Measurements from ENCODE around the gene SORD.

SORD gene

DNA sequence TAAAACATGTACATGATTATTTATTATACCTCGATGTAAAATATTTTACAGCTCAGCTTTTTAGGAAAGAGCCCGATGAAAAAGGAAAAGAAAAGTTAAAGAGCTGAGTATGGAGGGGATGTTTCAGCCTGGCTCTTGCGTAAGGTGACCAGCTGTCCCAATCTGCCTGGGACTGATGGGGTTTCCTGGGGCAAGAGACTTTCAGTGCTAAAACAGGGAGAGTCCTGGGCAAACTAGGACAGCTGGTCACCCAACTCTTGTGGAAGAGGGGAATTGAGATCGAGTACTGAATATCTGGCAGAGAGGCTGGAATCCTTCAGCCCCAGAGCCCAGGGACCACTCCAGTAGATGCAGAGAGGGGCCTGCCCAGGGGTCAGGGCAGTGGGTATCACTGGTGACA, 70.0 kb downstream of the SORD start:
- TF ChIP-seq, protein P1, sequence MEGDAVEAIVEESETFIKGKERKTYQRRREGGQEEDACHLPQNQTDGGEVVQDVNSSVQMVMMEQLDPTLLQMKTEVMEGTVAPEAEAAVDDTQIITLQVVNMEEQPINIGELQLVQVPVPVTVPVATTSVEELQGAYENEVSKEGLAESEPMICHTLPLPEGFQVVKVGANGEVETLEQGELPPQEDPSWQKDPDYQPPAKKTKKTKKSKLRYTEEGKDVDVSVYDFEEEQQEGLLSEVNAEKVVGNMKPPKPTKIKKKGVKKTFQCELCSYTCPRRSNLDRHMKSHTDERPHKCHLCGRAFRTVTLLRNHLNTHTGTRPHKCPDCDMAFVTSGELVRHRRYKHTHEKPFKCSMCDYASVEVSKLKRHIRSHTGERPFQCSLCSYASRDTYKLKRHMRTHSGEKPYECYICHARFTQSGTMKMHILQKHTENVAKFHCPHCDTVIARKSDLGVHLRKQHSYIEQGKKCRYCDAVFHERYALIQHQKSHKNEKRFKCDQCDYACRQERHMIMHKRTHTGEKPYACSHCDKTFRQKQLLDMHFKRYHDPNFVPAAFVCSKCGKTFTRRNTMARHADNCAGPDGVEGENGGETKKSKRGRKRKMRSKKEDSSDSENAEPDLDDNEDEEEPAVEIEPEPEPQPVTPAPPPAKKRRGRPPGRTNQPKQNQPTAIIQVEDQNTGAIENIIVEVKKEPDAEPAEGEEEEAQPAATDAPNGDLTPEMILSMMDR (conservative IDR thresholded peaks at IDR 0.05), result no peak
- H3K27ac ChIP-seq, result no peak overlapping the region

DNA sequence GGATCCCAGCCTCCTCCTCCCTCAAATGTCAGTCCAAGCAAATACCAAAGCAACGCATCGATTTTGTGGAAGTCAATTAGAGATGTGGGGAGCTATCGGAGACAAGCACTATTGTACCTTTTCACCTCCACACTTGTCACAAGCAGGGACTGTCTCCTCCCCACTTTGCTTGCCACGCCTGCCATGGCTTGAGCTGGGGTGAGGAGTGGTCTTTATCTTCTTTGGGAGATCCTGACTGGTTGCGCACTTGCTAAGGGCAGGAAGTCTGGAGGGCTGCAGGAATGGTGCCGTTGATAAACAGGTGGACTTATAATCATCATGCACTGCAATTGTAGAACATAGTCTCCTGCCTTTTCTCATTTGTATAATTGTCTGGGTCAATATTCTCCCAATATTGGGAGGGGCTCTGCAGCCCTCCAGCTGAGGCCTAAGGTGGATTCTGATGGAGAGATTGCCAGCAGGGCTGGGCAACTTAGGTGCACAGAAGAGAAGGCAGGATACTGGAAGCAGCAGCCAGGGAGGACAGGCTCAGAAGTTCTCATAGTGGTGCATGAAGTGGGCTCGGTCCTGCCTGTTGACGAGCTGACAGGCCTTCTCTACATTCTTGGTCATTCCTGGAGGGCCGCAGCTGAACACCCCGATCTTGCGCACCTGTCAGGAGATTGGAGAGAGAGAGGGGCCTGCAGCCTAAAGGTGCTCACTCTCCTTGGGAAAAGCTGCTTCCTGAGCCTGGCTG, 70.8 kb downstream of the SORD start:
- no peak overlapping the region for H3K27ac ChIP-seq
- TF ChIP-seq, protein P1 (conservative IDR thresholded peaks at IDR 0.05), result no peak

DNA sequence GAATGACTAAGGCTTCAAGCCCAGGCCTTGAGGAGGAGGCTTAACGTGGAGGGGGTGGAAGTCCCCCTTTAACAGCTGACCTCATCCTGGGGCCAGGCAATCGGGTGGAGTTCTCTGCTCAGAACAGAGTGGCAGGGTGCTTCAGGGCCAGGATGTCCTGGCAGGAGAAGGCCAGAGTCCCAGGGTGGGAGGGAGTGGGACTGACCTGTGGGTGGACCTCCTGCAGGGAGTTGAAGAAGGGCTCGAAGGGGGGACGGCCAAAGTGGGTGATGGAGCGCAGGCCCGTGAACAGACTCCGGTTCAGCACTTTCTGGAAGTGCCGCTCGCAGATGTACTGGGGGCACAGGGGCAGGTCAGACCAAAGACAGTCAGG, 71.3 kb downstream of the SORD start:
- TF ChIP-seq, protein P1 (conservative IDR thresholded peaks at IDR 0.05), result no peak
- H3K27ac ChIP-seq, result no peak overlapping the region

DNA sequence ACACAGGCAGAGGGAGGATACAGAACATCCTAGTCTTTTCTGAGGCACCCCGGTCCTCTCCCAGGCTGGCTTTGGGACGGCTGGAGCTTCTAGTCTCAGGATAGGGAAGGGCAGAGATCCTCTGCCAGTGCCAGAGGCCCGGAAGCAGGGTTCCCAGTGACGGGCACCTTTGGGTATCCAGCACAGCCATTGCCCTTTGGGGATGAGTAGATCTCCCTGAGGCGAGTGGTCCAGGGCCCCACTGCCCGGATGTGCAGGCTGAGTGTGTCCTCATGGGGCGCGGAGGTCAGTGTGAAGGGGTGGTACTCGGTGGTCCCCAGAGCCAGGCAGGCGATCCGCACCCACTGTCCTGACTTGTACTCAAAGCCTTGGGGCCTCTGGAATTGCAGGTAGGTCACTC, 72.7 kb downstream of the SORD start:
- H3K27ac ChIP-seq, result no peak overlapping the region
- TF ChIP-seq, protein P1 (conservative IDR thresholded peaks at IDR 0.05), result no peak

DNA sequence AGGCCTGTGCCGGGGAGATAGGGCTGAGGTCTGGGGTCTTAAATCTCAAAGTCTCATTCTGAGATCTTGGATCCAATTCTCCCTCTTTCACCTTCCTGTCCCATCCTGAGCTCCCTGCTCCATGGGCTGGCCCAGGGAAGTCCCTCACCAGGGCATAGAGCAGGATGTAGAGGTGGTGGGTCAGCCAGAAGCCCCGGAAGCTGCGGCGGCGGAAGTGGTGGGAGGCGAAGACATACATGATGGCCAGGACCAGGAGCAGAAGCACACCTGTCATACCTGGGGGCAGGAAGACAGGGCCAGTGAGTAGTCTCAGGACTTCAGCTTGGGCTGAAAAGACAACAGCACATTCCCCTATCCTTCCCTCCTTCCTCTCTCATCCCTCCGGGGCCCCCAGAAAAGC, 74.5 kb downstream of the SORD start:
- TF ChIP-seq, protein P1 (conservative IDR thresholded peaks at IDR 0.05), result no peak
- H3K27ac ChIP-seq, result no peak overlapping the region

DNA sequence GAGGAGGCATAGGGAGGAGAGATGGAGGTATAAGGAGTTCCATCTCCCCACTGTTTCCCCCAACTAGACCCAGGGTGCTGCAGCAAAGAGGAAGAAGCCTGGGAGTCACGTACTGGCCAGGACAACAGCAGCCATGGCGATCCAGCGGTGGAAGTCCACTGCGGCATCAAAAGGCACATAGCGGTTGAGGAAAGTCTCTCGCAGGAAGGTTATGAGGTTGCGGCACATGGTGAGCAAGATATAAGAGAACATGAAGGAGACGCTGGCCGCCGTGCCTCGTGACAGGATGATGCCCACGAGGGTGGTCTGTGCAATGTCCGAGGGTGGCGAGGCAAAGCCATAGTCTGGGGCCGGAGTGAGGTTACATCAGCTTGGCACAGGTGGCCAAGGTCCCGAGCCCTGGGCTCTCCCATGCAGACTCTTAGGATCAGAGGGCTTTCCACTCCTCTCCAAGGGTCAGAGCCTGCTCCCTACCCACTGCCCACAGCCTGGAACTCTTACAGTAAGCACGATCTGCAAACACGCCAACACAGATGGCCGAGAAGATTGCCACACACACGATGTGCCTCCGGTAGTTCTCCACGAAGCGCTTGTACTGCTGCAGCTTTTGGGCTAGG, 76.7 kb downstream of the SORD start:
- TF ChIP-seq, protein P1 (conservative IDR thresholded peaks at IDR 0.05), result no peak
- no peak overlapping the region for H3K27ac ChIP-seq

DNA sequence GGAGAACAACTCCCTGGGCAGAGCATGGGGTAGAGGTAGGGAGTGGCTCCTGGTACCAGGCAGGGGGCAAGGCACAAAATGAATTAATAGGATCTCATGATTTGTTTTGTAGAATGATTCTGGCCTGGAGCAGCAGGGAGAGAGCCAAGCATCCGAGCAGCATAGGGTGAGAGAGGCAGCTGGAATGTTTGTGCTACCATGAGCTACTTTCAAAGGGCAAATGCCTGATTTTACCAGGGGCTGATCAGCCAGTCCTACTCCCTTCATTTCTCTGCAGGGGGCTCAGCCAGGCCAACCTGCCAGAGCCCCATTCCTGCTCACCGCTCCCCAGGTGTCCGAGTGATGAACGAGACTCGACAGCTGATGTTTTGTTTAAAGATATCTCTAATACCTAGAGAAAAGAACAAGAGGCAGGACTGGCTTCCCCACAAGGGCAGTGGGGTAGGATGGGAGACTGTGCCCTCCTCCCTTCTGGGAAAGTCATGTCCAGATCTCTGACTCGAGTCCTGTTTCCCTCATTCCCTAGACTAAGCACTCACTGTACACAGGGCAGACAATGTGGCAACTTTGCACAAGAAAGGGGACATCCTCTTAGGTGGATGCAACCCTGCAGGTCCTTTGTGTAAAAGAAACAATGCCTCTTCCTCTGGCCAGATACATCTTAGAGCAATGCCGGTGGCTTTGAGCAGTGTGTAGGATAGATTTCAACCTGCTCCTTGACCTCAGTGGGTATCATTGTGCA, 78.1 kb downstream of the SORD start:
- H3K27ac ChIP-seq, result no peak overlapping the region
- TF ChIP-seq, protein P1 (conservative IDR thresholded peaks at IDR 0.05), result no peak
